GM12878 (cell line): ENCODE data around the gene F12. TPM values are rescaled to one million over a fixed set of nuclear protein-coding genes. Genes with fewer than 3 reads are reported as not detected.

Source experiments
- ATAC-seq: fragments of 200-7000 bp; cut with Tn5 transposase; 3 replicates; pipeline ENCODE4 v1.9.1; 2020; ENCODE audit warnings: mild to moderate bottlenecking, moderate library complexity
- BruUV-seq: library from RNA; stranded (reverse); fragments of 400-500 nt; replicated peaks from 2 replicates; lab custom pipeline; 2021; lab: Mats Ljungman, UMichigan
- CTCF ChIA-PET: fragments of 300-600 bp; sonication (Branson Sonifier 250); formaldehyde crosslinking; extraction: SDS; loops from one replicate; lab custom pipeline; 2021; ENCODE audit warnings: inconsistent platforms; lab: Yijun Ruan, JAX
- POLR2A ChIA-PET: fragments of 350-600 bp; formaldehyde crosslinking; extraction: SDS; loops from one replicate; lab custom pipeline; 2021; ENCODE audit warnings: inconsistent platforms; lab: Charles Lee
- RAD21 ChIA-PET: fragments of 300-600 bp; sonication (Branson Sonifier 250); formaldehyde crosslinking; loops from one replicate; lab custom pipeline; 2023; ENCODE audit warnings: antibody characterized with exemption; ENCODE audit not compliant: unreplicated experiment; lab: Charles Lee
- SMC1A ChIA-PET: fragments of 300-600 bp; sonication (Branson Sonifier 250); formaldehyde crosslinking; loops from one replicate; lab custom pipeline; 2023; ENCODE audit not compliant: unreplicated experiment, uncharacterized antibody; lab: Charles Lee
- DNase-seq: peaks from one replicate; pipeline ENCODE4 v3.0.0-alpha.2; 2011; ENCODE audit warnings: low read depth, low spot score
- FAIRE-seq: peaks from 3 replicates; lab custom pipeline; 2011; peaks lifted over from hg19 to GRCh38; lab: Jason Lieb, UNC
- H2AFZ ChIP-seq: 2 replicates; pipeline ENCODE4 v1.6.0; 2011; ENCODE audit warnings: low read depth, low read length, control low read depth; ENCODE audit not compliant: control insufficient read depth
- H3K27ac ChIP-seq: 2 replicates; pipeline ENCODE4 v1.5.1; 2011; ENCODE audit warnings: control low read depth; ENCODE audit not compliant: control insufficient read depth, insufficient read depth
- H3K27me3 ChIP-seq, 2 experiments: replicated peaks in 1 of 2; 2 replicates each; pipeline versions ENCODE4 v1.6.0 to v1.6.1; 2011; ENCODE audit warnings: low read length in 1 of 2; ENCODE audit not compliant: control insufficient read depth in 2 of 2, insufficient read depth in 2 of 2
- H3K36me3 ChIP-seq, 2 experiments: 2 replicates each; pipeline ENCODE4 v1.5.1; 2011; ENCODE audit warnings: low read length in 1 of 2; ENCODE audit not compliant: control insufficient read depth in 2 of 2, insufficient read depth in 2 of 2
- H3K4me1 ChIP-seq: 2 replicates; pipeline ENCODE4 v1.6.1; 2011; ENCODE audit warnings: mild to moderate bottlenecking, low read length, moderate library complexity, mixed read lengths; ENCODE audit not compliant: control insufficient read depth, insufficient read depth
- H3K4me2 ChIP-seq: 2 replicates; pipeline ENCODE4 v1.6.0; 2011; ENCODE audit warnings: control low read depth; ENCODE audit not compliant: control insufficient read depth, insufficient read depth
- H3K4me3 ChIP-seq: fragments of 200-600 bp; sonication (generic); 2 replicates; pipeline ENCODE4 v1.5.1; 2016
- H3K79me2 ChIP-seq: 2 replicates; pipeline ENCODE4 v1.6.0; 2011; ENCODE audit warnings: low read length; ENCODE audit not compliant: control insufficient read depth, insufficient read depth
- H3K9ac ChIP-seq: 2 replicates; pipeline ENCODE4 v1.8.0; 2011; ENCODE audit warnings: low read length, control low read depth, mixed read lengths; ENCODE audit not compliant: control insufficient read depth, insufficient read depth
- H3K9me3 ChIP-seq: replicated peaks from 3 replicates; pipeline ENCODE4 v1.5.1; 2011; ENCODE audit warnings: mild to moderate bottlenecking, low read length; ENCODE audit not compliant: control insufficient read depth, insufficient read depth
- H4K20me1 ChIP-seq: 2 replicates; pipeline ENCODE4 v1.6.0; 2011; ENCODE audit not compliant: control insufficient read depth, insufficient read depth
- CBFB ChIP-seq: IDR thresholded peaks from 2 replicates; pipeline ENCODE4 v1.6.1; 2016; ENCODE audit warnings: antibody characterized with exemption, low read depth
- CHD2 ChIP-seq: IDR thresholded peaks from 2 replicates; pipeline ENCODE4 v1.6.1; 2011; ENCODE audit warnings: low read depth, low read length, improper control_type of control experiment, borderline replicate concordance
- NFYA ChIP-seq: IDR thresholded peaks from 2 replicates; pipeline ENCODE4 v1.6.1; 2011; ENCODE audit warnings: low read depth, mild to moderate bottlenecking, low read length, improper control_type of control experiment, borderline replicate concordance
- POLR2A ChIP-seq: IDR thresholded peaks from 2 replicates; pipeline ENCODE4 v1.6.1; 2011; ENCODE audit warnings: low read depth, mild to moderate bottlenecking, low read length
- POLR2AphosphoS5 ChIP-seq: IDR thresholded peaks from 2 replicates; pipeline ENCODE4 v1.6.1; 2011; ENCODE audit warnings: mild to moderate bottlenecking, low read length, inconsistent platforms
- SRF ChIP-seq, 2 experiments: IDR thresholded peaks; 2 replicates each; pipeline ENCODE4 v1.6.1; 2011; ENCODE audit warnings: low read depth in 2 of 2, low read length in 2 of 2, mild to moderate bottlenecking in 1 of 2, moderate library complexity in 1 of 2
- YY1 ChIP-seq: IDR thresholded peaks from 2 replicates; pipeline ENCODE4 v1.6.1; 2011; ENCODE audit warnings: low read depth, mild to moderate bottlenecking, low read length
- ZSCAN29 ChIP-seq: fragments of 450-650 bp; IDR thresholded peaks from 2 replicates; pipeline ENCODE4 v1.6.1; 2017; ENCODE audit warnings: mild to moderate bottlenecking, moderate library complexity
- WGBS: methylation state at CpG from one replicate; pipeline ENCODE4 v1.1.6; 2016; ENCODE audit warnings: low lambda C conversion rate; ENCODE audit not compliant: insufficient replicate concordance, insufficient coverage; ENCODE audit errors: missing lambda C conversion rate; 5-methylcytosine and 5-hydroxymethylcytosine counted together
- in situ Hi-C: fragments of 300-500 bp; cut with MboI; formaldehyde crosslinking; loops from 9 replicates; pipeline ENCODE4 v1.14.3; 2018; ENCODE audit warnings: mixed read lengths
- intact Hi-C: fragments of 100-400 bp; cut with micrococcal nuclease; formaldehyde crosslinking; loops from one replicate; pipeline ENCODE4 v1.14.2; 2022; ENCODE audit not compliant: unreplicated experiment
- polyA plus RNA-seq, 11 experiments: library from polyadenylated mRNA; depleted of rRNA in 4 of 11; unstranded in 6 of 11; stranded (reverse) in 5 of 11; fragments of >200 nt; fragmentation: Nextera tagmentation in 4 of 11; fragmentation: Illumina TruSeq in 1 of 11; extraction: Ambion mirVana in 4 of 11; extraction: Trizol in 1 of 11; gene quantifications; 1 replicate in 1 of 11; 2 replicates in 10 of 11; pipeline versions ENCODE4 v1.2.1 to v1.2.3, GENCODE V29; 2011 to 2016; ENCODE audit warnings: inconsistent platforms in 2 of 11, missing spikeins in 2 of 11, low read depth in 1 of 11
- total RNA-seq, 4 experiments: library from RNA; depleted of rRNA in 3 of 4; stranded (reverse); fragments of >200 nt in 3 of 4; fragmentation: Illumina TruSeq in 1 of 4; extraction: Trizol in 1 of 4; gene quantifications; 2 replicates each; pipeline versions ENCODE4 v1.2.1 to v1.2.3, GENCODE V29; 2013 to 2021

The F12 gene
- total and polyA plus RNA-seq, 10 of the 15 experiments (the other 5 are each of a cell fraction or from before 2014, with no cell fraction given): 0.25 to 11.3 (median 5.5) TPM

GRCh38 chr5:177444106-177445051, 35.0 kb upstream of the F12 start (continued):
- TF ChIP-seq ZSCAN29 (no peak), CBFB (0 out of 2 replicates have a peak, but pooled peaks have one; percentile 16)
- TF ChIP-seq, all 136 proteins: peak for 12

- Histone ChIP-seq H3K4me1 (peaks cover 32% of the 10 kb centered on the region), H3K9ac (no peak overlapping the region), H3K4me2 (no peak overlapping the region), H3K4me3 (no peak overlapping the region), H3K27me3 (no peaks in the 10 kb centered on the region), H3K9me3 (no peaks in the 10 kb centered on the region), H3K79me2 (peaks cover 8% of the 10 kb centered on the region), H2AFZ (no peak overlapping the region), H3K36me3 (peaks cover 4 to 12% of the 10 kb centered on the region in 2 experiments; a peak in 3 of 4 replicates), H3K27ac (no peak overlapping the region), H4K20me1 (no peaks in the 10 kb centered on the region)
- in situ Hi-C loops: no loop called here
- no peak for ATAC-seq
- SMC1A ChIA-PET: interaction anchor here (2.7 to 7.4 kb wide), 3 partner anchors 12 to 59 kb away, joined by 10 to 105 read pairs (median 73); partner anchors contain the start of gene PFN3
- POLR2A ChIA-PET: interaction anchor here (1.0 to 13.6 kb wide), 6 partner anchors 11 to 39 kb away, joined by 3 to 358 read pairs (median 12); partner anchors contain the start of genes F12 and GRK6
- peak; percentile 4; the same call in 1 of the 2 replicates for TF ChIP-seq POLR2AphosphoS5
- peak; percentile 14 for TF ChIP-seq POLR2A
- no peak for TF ChIP-seq SRF (IDR thresholded peaks at IDR 0.05; ENCODE audit: low read depth in 2 of 2, low read length in 2 of 2)
- no peak for TF ChIP-seq YY1
- TF ChIP-seq CHD2: no peak
- TF ChIP-seq NFYA: no peak
- CTCF ChIA-PET: interaction anchor here (0.8 to 16.4 kb wide), 7 partner anchors 11 to 58 kb away, joined by 3 to 391 read pairs (median 11); partner anchors contain the start of genes GRK6 and PFN3
- intact Hi-C loops: no loop called here
- no peak for FAIRE-seq
- BruUV-seq: no TSS peak
- DNase-seq: no peak
- WGBS: 90% methylated on average over 15 of the region's 15 CpGs
- RAD21 ChIA-PET: interaction anchor here (0.6 to 13.5 kb wide), 6 partner anchors 12 to 125 kb away, joined by 3 to 291 read pairs (median 14); partner anchors contain the start of gene GRK6
These were observed 34.0 kb upstream of the F12 start for GRCh38 chr5:177443144-177443983.
